ENCODE measurements around the gene NUTM1.
"Not testable (repeated sequence)": the region's sequence is repeated elsewhere in the genome, so short reads cannot be mapped to it uniquely, and the experiment has no call there.

Gene NUTM1

GRCh38 chr15:34336991-34337556 is 6.0 kb upstream of the NUTM1 start:
- DNase-seq: no peak

DNA sequence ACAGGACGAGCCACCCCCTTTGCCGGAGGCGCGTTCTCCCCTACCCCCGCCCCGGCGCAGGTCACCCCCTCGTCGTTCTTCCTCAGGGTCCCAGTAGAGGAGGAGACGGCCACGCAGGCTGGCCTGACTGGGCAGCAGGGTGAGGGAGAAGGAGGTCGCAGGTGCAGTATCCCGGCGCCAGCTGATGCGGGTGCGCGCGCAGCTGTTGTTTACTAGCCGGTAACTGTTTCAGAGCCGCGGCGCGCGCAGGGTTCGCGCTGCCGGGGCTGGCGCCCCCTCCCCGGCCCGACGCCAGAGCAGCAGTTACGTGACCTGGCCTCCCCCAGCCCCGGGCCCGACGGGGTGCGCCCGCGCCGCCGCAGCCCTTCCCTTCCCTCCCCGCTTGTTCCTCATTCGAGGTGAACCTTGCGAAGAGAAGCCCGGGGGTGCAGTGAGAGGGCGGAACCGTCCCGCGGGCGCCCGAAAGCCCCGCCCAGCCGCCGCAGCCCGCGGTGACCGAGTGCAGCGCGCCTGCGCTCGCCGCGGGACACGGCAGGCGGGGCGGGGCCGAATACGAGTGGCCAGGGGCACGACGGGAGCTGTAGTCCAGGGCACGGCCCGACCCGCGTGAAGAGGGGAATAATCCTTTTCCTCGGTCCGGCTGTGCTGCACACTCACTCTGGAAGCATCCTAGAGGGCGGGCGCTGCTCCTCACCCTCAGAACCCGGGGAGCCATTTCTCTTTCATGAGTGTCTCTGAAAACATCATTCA is 5.4 kb upstream of the NUTM1 start, which contains the start of gene SLC12A6:
Gene SLC12A6 (minus strand): TSS at position 225 of the 750 bp plus-strand sequence. CDS start 1,101 bp downstream, outside the sequence.
- peak; percentile 92 for DNase-seq

DNA sequence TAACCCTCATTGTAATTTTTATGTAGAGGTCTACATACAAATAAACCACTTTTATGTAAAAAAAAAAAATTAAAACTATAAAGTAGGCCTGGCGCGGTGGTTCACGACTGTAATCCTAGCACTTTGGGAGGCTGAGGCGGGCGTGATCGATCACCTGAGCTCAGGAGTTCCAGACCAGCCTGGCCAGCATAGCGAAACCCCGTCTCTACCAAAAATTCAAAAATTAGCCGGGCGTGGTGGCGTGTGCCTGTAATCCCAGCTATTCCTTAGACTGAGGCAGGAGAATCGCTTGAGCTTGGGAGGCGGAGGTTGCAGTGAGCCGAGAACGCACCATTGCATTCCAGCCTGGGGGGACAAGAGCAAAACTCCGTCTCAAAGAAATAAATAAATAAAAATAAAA is 4.8 kb upstream of the NUTM1 start:
- DNase-seq: no peak

DNA sequence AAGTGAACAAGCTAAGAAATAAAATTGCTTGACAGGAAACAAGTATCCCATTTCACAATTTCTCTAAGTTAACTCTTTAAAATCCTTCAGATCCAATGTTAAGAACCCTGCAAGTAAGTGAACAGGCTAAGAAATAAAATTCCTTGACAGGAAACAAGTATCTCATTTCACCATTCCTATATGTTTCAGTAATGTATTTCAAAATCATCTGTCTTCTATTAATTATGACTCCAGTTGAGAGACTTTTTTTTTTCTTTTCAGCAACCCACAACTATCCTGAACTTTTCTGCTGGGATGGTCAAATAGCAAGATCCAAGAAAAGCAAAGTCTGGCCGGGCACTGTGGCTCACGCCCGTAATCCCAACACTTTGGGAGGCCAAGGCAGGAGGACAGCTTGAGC is 3.2 kb upstream of the NUTM1 start:
- DNase-seq: no peak

DNA sequence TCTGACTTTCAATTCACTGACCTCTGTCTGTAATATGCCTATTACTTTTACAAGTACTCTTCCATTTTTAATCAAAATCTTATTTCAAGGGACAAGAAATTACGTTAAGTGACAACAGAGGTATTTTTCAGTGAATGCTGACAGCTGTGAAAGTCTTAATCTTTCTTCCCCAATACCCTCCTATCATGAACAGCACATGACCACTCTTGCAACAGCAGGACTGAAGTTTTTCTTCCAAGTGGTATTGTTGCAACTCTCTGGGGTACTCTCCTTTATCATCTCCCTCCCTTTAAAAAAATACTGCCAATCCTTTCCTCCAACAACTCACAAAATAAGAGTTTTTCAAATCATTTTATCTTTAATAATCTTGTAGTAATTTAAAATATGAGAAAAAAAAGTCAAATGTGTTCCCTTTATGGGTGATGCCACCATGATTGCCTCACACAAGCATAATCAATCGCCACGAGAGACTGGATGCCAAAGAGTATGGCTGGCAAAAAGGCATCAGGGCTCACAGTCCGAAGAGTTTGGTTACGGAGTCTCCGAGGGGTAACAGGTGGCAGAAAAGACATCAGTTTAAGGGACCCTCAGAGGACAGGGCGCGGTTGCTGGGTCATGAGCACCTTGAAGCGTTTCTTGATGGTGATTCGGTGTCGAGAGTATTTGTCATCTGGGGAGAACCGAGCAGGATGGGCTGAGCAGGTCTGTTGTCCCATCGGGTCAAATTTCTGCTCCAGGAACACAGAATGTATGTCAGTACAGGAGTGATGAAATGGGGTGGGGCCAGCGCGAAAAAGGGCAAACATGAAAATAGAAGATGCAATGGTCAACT is 1.5 kb upstream of the NUTM1 start:
- no peak for DNase-seq

DNA sequence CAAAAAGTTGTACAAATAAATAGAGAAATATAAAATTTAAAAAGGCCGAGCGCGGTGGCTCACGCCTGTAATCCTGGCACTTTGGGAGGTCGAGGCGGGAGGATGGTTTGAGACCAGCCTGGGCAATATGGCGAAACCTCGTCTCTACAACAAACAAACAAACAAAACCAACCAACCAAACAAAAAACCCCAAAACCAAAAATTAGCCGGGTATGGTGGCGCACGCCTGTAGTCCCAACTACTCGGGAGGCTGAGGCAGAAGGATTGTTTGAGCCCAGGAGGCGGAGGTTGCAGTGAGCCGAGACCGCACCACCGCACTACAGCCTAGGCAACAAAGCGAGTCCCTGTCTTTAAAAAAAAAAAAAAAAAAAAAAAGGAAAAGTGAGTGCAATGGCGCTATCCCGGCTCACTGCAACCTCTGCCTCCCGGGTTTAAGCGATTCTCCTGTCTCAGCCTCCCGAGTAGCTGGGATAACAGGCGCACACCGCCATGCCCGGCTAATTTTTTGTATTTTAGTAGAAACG is 840 bp upstream of the NUTM1 start:
- not testable (repeated sequence) for DNase-seq

- no peak for DNase-seq
Observed at GRCh38 chr15:34347951-34348638, 5.0 kb downstream of the NUTM1 start.

GRCh38 chr15:34348735-34349300 is 5.7 kb downstream of the NUTM1 start:
- DNase-seq: no peak

GRCh38 chr15:34349769-34350168 is 6.7 kb downstream of the NUTM1 start:
- no peak for DNase-seq

- not testable (repeated sequence) for DNase-seq
Observed at GRCh38 chr15:34352996-34353395, 9.9 kb downstream of the NUTM1 start.

DNA sequence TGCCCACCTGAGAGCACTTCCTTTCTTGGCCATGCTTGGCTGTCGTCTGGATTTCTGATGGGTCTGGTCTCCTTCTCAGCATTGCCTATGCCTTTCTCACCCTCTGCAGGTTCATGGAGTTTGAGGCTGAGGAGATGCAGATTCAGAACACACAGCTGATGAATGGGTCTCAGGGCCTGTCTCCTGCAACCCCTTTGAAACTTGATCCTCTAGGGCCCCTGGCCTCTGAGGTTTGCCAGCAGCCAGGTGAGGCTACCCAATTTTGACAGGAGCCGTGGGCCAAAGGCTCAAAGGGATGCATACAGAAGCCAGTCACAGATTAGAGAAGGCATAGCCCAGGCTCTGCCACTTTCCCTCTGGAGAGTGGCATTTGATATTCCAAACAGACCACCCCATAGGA is 10.5 kb downstream of the NUTM1 start:
- DNase-seq: no peak

- DNase-seq: no peak
Observed at GRCh38 chr15:34354286-34354685, 11.2 kb downstream of the NUTM1 start.

- DNase-seq: no peak
Observed at GRCh38 chr15:34355241-34355640, 12.1 kb downstream of the NUTM1 start.

- no peak for DNase-seq
Observed at GRCh38 chr15:34357653-34358052, 14.5 kb downstream of the NUTM1 start.

DNA sequence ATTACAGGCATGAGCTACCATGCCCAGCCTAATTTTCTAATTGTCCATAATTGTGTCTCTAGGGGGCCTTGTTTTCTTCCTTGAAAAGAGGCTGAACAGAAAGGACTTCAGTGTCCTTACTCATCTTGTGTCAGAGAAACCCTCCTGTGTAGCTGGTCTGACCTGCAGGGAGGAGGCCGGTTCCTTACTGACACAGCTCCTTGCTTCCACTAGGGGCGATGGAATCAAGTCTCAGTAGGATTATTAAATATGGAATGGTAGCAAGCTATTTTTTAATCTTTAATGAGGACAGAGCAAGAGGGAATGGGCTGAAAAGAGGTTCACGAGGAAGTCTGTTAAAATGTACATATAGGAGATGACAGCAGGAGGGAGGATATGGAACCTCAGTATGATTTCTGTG is 15.3 kb downstream of the NUTM1 start:
- DNase-seq: no peak

- DNase-seq: no peak
Observed at GRCh38 chr15:34358948-34359347, 15.8 kb downstream of the NUTM1 start.

DNA sequence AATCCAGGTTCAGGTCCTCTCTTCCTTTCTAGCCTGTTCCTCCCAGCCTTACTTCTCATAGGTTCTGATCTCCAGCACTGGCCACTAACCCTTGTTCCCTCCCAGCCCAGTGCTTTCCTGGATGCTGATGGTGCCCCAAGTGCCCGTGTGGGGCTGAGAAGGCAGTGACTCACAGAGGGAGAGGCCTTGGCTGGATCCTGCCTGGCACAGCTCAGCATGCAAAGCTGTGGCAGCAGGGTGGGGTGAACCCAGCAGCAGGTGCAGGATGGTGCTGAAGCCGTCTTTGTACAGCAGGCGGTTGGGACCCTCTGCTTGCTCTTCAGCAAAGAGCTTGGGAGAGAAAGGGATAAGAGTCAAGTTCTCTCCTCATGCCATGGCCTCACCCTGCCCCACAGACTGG is 16.3 kb downstream of the NUTM1 start:
- DNase-seq: no peak

GRCh38 chr15:34360298-34360697 is 17.2 kb downstream of the NUTM1 start:
- no peak for DNase-seq

DNA sequence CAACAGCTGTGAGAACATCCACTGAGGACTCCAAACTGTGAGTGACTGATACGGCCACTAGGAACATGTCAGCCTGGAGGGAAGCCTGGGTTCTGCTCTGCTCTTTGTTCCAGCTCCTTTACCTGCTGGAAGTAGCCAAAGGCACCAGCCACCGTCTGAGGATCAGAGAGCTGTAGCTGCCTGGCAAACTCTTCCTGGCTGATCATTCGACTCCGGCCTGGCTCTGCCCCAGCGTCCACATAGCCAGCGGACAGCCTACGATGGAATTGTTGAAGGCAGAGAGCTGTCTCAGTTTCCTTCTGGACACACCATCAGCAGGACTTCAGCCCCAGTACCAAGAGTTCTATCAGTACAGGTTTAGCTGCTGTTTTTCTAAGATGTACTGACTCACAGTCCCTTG is 18.2 kb downstream of the NUTM1 start:
- DNase-seq: no peak

- DNase-seq: no peak
Observed at GRCh38 chr15:34362047-34362773, 19.1 kb downstream of the NUTM1 start.

DNA sequence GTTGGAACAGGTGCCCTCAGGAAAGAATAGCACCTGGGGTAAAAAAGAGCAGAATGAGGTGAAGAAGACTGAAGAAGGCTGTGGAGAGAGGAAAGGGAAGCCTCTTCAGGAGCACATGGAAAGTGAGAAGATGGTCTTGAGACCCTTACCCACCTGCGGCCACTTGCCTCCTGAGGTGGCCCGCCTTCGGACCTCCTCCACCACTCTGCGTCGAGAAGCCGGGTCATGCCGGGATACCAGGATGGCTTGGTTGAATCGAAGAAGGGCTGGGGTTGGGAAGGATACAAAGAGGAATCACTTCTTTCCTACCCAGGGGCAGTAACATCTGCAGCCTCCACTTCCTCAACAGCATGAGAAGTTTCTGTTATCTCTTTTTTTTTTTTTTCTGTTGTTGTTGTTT is 20.9 kb downstream of the NUTM1 start:
- DNase-seq: no peak

All from NK-92 treated with Interleukin-12 subunit alpha and Interleukin-12 subunit beta, amount 100 ng/mL, for 24 hours (cell line).